ENCODE measurements around the gene SOX5.

DNA sequence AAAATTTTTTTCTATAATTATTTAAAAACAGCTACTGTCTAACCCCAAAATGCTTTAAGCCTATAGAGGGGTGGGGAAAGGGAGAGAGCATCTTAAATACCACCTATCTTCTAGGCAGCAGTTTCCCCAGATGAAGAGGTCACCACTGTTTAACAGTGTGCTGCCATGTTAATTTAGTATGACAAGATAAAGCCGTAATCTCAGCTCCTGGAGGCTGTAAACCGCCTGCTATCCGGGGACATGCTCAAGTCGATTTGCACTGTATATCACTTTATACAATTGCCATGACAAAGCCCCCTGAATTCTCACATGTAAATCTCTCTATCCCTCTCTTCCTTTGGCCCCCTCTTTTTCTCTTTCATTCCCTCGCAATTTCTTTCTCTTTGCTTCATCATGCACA lies 68.5 kb downstream of the SOX5 start:
- TF ChIP-seq, protein P1, sequence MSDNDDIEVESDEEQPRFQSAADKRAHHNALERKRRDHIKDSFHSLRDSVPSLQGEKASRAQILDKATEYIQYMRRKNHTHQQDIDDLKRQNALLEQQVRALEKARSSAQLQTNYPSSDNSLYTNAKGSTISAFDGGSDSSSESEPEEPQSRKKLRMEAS (CRISPR knock-in tag; IDR thresholded peaks at IDR 0.05), result no peak
- no peak for TF ChIP-seq NFIC (IDR thresholded peaks at IDR 0.05)
- no peak for TF ChIP-seq ZNF561 (CRISPR knock-in tag; conservative IDR thresholded peaks at IDR 0.05)
- TF ChIP-seq, protein P2, sequence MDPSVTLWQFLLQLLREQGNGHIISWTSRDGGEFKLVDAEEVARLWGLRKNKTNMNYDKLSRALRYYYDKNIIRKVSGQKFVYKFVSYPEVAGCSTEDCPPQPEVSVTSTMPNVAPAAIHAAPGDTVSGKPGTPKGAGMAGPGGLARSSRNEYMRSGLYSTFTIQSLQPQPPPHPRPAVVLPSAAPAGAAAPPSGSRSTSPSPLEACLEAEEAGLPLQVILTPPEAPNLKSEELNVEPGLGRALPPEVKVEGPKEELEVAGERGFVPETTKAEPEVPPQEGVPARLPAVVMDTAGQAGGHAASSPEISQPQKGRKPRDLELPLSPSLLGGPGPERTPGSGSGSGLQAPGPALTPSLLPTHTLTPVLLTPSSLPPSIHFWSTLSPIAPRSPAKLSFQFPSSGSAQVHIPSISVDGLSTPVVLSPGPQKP (CRISPR knock-in tag; IDR thresholded peaks at IDR 0.05), result no peak
- no peak for TF ChIP-seq ZNF384 (IDR thresholded peaks at IDR 0.05; ENCODE audit: low read depth, low read length)
- no peak for TF ChIP-seq KLF16 (IDR thresholded peaks at IDR 0.05)
- TF ChIP-seq FOXJ3 (CRISPR knock-in tag; IDR thresholded peaks at IDR 0.05), result no peak
- TF ChIP-seq, protein P3, sequence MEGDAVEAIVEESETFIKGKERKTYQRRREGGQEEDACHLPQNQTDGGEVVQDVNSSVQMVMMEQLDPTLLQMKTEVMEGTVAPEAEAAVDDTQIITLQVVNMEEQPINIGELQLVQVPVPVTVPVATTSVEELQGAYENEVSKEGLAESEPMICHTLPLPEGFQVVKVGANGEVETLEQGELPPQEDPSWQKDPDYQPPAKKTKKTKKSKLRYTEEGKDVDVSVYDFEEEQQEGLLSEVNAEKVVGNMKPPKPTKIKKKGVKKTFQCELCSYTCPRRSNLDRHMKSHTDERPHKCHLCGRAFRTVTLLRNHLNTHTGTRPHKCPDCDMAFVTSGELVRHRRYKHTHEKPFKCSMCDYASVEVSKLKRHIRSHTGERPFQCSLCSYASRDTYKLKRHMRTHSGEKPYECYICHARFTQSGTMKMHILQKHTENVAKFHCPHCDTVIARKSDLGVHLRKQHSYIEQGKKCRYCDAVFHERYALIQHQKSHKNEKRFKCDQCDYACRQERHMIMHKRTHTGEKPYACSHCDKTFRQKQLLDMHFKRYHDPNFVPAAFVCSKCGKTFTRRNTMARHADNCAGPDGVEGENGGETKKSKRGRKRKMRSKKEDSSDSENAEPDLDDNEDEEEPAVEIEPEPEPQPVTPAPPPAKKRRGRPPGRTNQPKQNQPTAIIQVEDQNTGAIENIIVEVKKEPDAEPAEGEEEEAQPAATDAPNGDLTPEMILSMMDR (IDR thresholded peaks at IDR 0.05 in 2 of 3, conservative IDR thresholded peaks at IDR 0.05 in 1 of 3; ENCODE audit: insufficient read depth in 2 of 3, low read depth in 1 of 3, low read length in 3 of 3), result no peak
- TF ChIP-seq MXI1 (IDR thresholded peaks at IDR 0.05; ENCODE audit: low read depth, low read length), result no peak
